OCI-LY7 (cell line): ENCODE results near the gene LILRB2.

Source experiments
- EZH2phosphoT487 ChIP-seq: fragments of 200-600 bp; sonication (generic); IDR thresholded peaks from 2 replicates; pipeline ENCODE4 v1.6.1; 2018; ENCODE audit warnings: low read depth, borderline replicate concordance, mild to moderate bottlenecking, mixed run types, antibody characterized with exemption, low read length, moderate library complexity, mixed read lengths
- TF ChIP-seq, protein P1 (sequence below): fragments of 200-600 bp; sonication (generic); conservative IDR thresholded peaks from 2 replicates; pipeline ENCODE4 v1.5.1; 2014; ENCODE audit warnings: mild to moderate bottlenecking, antibody characterized with exemption, low read length, moderate library complexity, mixed read lengths

DNA sequence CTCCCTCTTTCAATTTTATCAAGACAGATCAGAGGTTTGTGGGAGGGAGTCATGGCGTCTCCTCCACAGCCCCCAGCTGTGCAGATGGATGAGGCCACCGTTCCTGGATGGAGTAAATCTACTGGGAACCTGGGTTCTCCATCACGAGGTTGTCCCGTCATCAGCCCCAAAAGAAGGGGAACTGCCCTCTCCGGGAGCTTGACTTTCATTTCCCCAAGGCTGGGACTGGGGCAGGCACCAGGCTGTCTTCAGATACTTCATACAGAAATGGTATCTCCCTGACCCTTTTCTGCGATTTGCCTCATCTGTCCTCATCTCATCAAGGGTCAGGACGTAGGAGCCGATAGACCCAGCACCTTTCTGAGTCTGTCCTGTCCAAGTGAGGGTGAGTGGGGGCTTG, 9.8 kb downstream of the LILRB2 start:
- TF ChIP-seq, protein P1, sequence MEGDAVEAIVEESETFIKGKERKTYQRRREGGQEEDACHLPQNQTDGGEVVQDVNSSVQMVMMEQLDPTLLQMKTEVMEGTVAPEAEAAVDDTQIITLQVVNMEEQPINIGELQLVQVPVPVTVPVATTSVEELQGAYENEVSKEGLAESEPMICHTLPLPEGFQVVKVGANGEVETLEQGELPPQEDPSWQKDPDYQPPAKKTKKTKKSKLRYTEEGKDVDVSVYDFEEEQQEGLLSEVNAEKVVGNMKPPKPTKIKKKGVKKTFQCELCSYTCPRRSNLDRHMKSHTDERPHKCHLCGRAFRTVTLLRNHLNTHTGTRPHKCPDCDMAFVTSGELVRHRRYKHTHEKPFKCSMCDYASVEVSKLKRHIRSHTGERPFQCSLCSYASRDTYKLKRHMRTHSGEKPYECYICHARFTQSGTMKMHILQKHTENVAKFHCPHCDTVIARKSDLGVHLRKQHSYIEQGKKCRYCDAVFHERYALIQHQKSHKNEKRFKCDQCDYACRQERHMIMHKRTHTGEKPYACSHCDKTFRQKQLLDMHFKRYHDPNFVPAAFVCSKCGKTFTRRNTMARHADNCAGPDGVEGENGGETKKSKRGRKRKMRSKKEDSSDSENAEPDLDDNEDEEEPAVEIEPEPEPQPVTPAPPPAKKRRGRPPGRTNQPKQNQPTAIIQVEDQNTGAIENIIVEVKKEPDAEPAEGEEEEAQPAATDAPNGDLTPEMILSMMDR = no peak
- TF ChIP-seq EZH2phosphoT487 = no peak
